SK-N-SH (cell line): ENCODE measurements around the gene GALNT17. TPM values are rescaled to one million over a fixed set of nuclear protein-coding genes. Genes with fewer than 3 reads are reported as not detected.

ENCODE experiments used
- CTCF ChIA-PET: fragments of 300-600, 350-600 bp; formaldehyde crosslinking; extraction: SDS; loops from one replicate; lab custom pipeline; 2021; lab: Yijun Ruan, JAX
- POLR2A ChIA-PET: fragments of 350-600 bp; sonication (Branson Sonifier 250); formaldehyde crosslinking; extraction: SDS; loops from one replicate; lab custom pipeline; 2020; ENCODE audit warnings: antibody characterized with exemption, inconsistent platforms; lab: Yijun Ruan, JAX
- DNase-seq: peaks from one replicate; pipeline ENCODE4 v3.0.0; 2012
- H2AFZ ChIP-seq: fragments of 200-600 bp; sonication (generic); 2 replicates; pipeline ENCODE4 v1.8.1; 2016; ENCODE audit warnings: antibody characterized with exemption, mild to moderate bottlenecking, low read depth
- H3F3A ChIP-seq: fragments of 200-600 bp; sonication (generic); replicated peaks from 2 replicates; pipeline ENCODE3; 2016; ENCODE audit warnings: antibody characterized with exemption, mild to moderate bottlenecking; ENCODE audit not compliant: insufficient read depth
- H3K27ac ChIP-seq, 2 experiments: fragments of 200-500 bp in 1 of 2; fragments of 200-600 bp in 1 of 2; sonication (Bioruptor generic) in 1 of 2; sonication (generic), shearing (Covaris generic) in 1 of 2; 2 replicates each; pipeline versions ENCODE4 v1.5.1 to v1.6.1; 2014 to 2016; ENCODE audit warnings: low read depth in 2 of 2, inconsistent platforms in 1 of 2, low read length in 1 of 2, mild to moderate bottlenecking in 1 of 2, mixed read lengths in 1 of 2
- H3K27me3 ChIP-seq: fragments of 200-600 bp; sonication (generic), shearing (Covaris generic); 2 replicates; pipeline ENCODE4 v1.6.1; 2016; ENCODE audit warnings: mixed run types; ENCODE audit not compliant: insufficient read depth
- H3K36me3 ChIP-seq, 2 experiments: fragments of 200-500 bp in 1 of 2; fragments of 200-600 bp in 1 of 2; sonication (Bioruptor generic) in 1 of 2; sonication (generic) in 1 of 2; replicated peaks in 1 of 2; 2 replicates each; pipeline versions ENCODE3 to v1.5.1; 2014 to 2016; ENCODE audit warnings: low read length in 1 of 2, mild to moderate bottlenecking in 1 of 2; ENCODE audit not compliant: insufficient read depth in 2 of 2, control insufficient read depth in 1 of 2
- H3K4me1 ChIP-seq, 2 experiments: fragments of 200-500 bp in 1 of 2; fragments of 200-600 bp in 1 of 2; sonication (Bioruptor generic) in 1 of 2; sonication (generic), shearing (Covaris generic) in 1 of 2; 2 replicates each; pipeline versions ENCODE4 v1.5.1 to v1.6.1; 2014 to 2016; ENCODE audit warnings: low read depth in 1 of 2, low read length in 1 of 2, mixed run types in 1 of 2; ENCODE audit not compliant: insufficient read depth in 2 of 2, control insufficient read depth in 1 of 2
- H3K4me2 ChIP-seq: fragments of 200-600 bp; sonication (generic), shearing (Covaris generic); 2 replicates; pipeline ENCODE4 v1.6.1; 2017; ENCODE audit warnings: mixed run types
- H3K4me3 ChIP-seq, 2 experiments: fragments of 200-500 bp in 1 of 2; fragments of 200-600 bp in 1 of 2; sonication (Bioruptor generic) in 1 of 2; sonication (generic), shearing (Covaris generic) in 1 of 2; 2 replicates each; pipeline versions ENCODE4 v1.5.1 to v1.8.1; 2014 to 2016; ENCODE audit warnings: low read depth in 2 of 2, inconsistent platforms in 1 of 2, low read length in 1 of 2, mild to moderate bottlenecking in 1 of 2, mixed read lengths in 1 of 2, moderate library complexity in 1 of 2
- H3K79me2 ChIP-seq: fragments of 200-600 bp; sonication (generic); 2 replicates; pipeline ENCODE4 v1.8.1; 2017; ENCODE audit warnings: mild to moderate bottlenecking; ENCODE audit not compliant: insufficient read depth
- H3K9ac ChIP-seq: fragments of 200-600 bp; sonication (generic); 2 replicates; pipeline ENCODE4 v1.6.1; 2017; ENCODE audit warnings: mixed run types
- H3K9me2 ChIP-seq: fragments of 200-600 bp; sonication (generic); 2 replicates; pipeline ENCODE4 v1.6.1; 2017; ENCODE audit warnings: mixed run types
- H3K9me3 ChIP-seq: fragments of 200-600 bp; sonication (generic); 2 replicates; pipeline ENCODE4 v1.6.1; 2017; ENCODE audit warnings: mixed run types, mild to moderate bottlenecking, moderate library complexity
- H4K20me1 ChIP-seq: fragments of 200-600 bp; sonication (generic); 2 replicates; pipeline ENCODE4 v1.6.1; 2017; ENCODE audit warnings: mild to moderate bottlenecking, mixed run types; ENCODE audit not compliant: insufficient read depth
- EZH2phosphoT487 ChIP-seq: fragments of 200-600 bp; sonication (generic); IDR thresholded peaks from 2 replicates; pipeline ENCODE4 v1.6.1; 2017; ENCODE audit warnings: low read depth, mixed run types, mild to moderate bottlenecking, antibody characterized with exemption, moderate library complexity, borderline replicate concordance
- FOXJ3 ChIP-seq: sonication (generic); formaldehyde crosslinking; IDR thresholded peaks from 2 replicates; pipeline ENCODE4 v1.5.1; 2020; ENCODE audit warnings: mild to moderate bottlenecking, missing genetic modification reagents
- FOXM1 ChIP-seq: IDR thresholded peaks from 2 replicates; pipeline ENCODE4 v1.4.0; 2012; ENCODE audit warnings: low read depth, mild to moderate bottlenecking
- GABPA ChIP-seq: IDR thresholded peaks from 2 replicates; pipeline ENCODE4 v1.4.0; 2012; ENCODE audit warnings: low read depth, mild to moderate bottlenecking
- GATA2 ChIP-seq: sonication (generic); formaldehyde crosslinking; IDR thresholded peaks from 2 replicates; pipeline ENCODE4 v1.5.0; 2020; ENCODE audit warnings: mild to moderate bottlenecking, missing genetic modification reagents
- JUND ChIP-seq: IDR thresholded peaks from 2 replicates; pipeline ENCODE4 v1.4.0; 2012
- MAX ChIP-seq: IDR thresholded peaks from 2 replicates; pipeline ENCODE4 v1.4.0; 2012; ENCODE audit warnings: low read depth
- MXI1 ChIP-seq: IDR thresholded peaks from 2 replicates; pipeline ENCODE4 v1.6.1; 2012; ENCODE audit warnings: mild to moderate bottlenecking, low read depth, low read length, improper control_type of control experiment
- NFIC ChIP-seq: IDR thresholded peaks from 2 replicates; pipeline ENCODE4 v1.4.0; 2012; ENCODE audit warnings: borderline replicate concordance
- NRF1 ChIP-seq: IDR thresholded peaks from 2 replicates; pipeline ENCODE4 v1.6.1; 2012; ENCODE audit warnings: low read depth, mild to moderate bottlenecking, low read length
- RFX5 ChIP-seq: IDR thresholded peaks from 2 replicates; pipeline ENCODE4 v1.6.1; 2012; ENCODE audit warnings: mild to moderate bottlenecking, improper control_type of control experiment, low read length
- TAF1 ChIP-seq: IDR thresholded peaks from 2 replicates; pipeline ENCODE4 v1.6.1; 2012; ENCODE audit warnings: low read depth, mild to moderate bottlenecking, low read length, moderate library complexity, borderline replicate concordance
- YY1 ChIP-seq: IDR thresholded peaks from 2 replicates; pipeline ENCODE4 v1.4.0; 2012; ENCODE audit warnings: low read depth, mild to moderate bottlenecking
- WGBS: methylation state at CpG from one replicate; pipeline ENCODE4 v1.1.6; 2017; ENCODE audit warnings: low lambda C conversion rate; 5-methylcytosine and 5-hydroxymethylcytosine counted together
- polyA plus RNA-seq, 3 experiments: library from polyadenylated mRNA; depleted of rRNA; stranded (reverse); fragments of >200 nt; gene quantifications; 2 replicates each; pipeline ENCODE4 v1.2.3, GENCODE V29; 2012
- TF ChIP-seq, protein P1 (sequence below): IDR thresholded peaks from 2 replicates; pipeline ENCODE4 v1.6.1; 2012; ENCODE audit warnings: mild to moderate bottlenecking, low read depth, low read length, moderate library complexity
- TF ChIP-seq, protein P2 (sequence below): IDR thresholded peaks from 2 replicates; pipeline ENCODE4 v1.4.0; 2012; ENCODE audit warnings: low read depth, borderline replicate concordance
- TF ChIP-seq, protein P3 (sequence below): fragments of 150-350 bp; IDR thresholded peaks from 2 replicates; pipeline ENCODE4 v1.6.1; 2016; ENCODE audit warnings: mild to moderate bottlenecking, low read depth, low read length
- TF ChIP-seq, protein P4 (sequence below): IDR thresholded peaks from 2 replicates; pipeline ENCODE4 v1.4.0; 2012; ENCODE audit warnings: low read depth, borderline replicate concordance
- TF ChIP-seq, protein P5 (sequence below): fragments of 150-350 bp; IDR thresholded peaks from 2 replicates; pipeline ENCODE4 v1.6.1; 2017; ENCODE audit warnings: antibody characterized with exemption, low read length, low read depth, borderline replicate concordance

The GALNT17 gene
- polyA plus RNA-seq, 1 of the 3 experiments (the other 2 are of a cell fraction) = not detected

DNA sequence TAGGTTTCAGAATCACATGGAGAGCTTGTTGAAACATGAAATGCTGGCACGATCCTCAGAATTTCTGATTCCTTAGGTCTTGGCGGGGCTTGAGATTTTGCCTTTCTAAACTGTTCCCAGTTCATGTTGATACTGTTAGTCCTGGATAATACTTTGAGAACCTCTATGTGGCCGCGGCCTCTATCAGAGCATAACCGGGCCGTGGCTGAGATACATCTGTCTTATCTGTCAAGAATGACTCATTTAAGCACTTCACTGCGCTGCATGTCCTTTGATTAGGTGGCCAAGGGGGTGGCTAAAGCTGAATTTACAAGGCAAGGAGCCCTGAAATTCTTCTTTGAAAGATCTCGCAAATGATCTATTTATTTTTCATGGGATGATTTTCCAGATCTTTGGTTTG is 66.9 kb downstream of the GALNT17 start:
- H4K20me1 ChIP-seq = no peaks in the 10 kb centered on the region
- no peak overlapping the region for H3K9ac ChIP-seq
- H3K9me3 ChIP-seq = peaks cover 3% of the 10 kb centered on the region
- no peak overlapping the region for H2AFZ ChIP-seq
- H3K27me3 ChIP-seq = no peaks in the 10 kb centered on the region
- WGBS = 35% methylated on average over 8 of the region's 8 CpGs
- H3K79me2 ChIP-seq = no peaks in the 10 kb centered on the region
- no peaks in the 10 kb centered on the region for H3K9me2 ChIP-seq
- H3K36me3 ChIP-seq = no peaks in the 10 kb centered on the region
- no peaks in the 10 kb centered on the region for H3F3A ChIP-seq
- ChIA-PET CTCF (no interaction called here), POLR2A (no interaction called here)
- TF ChIP-seq, protein P1, sequence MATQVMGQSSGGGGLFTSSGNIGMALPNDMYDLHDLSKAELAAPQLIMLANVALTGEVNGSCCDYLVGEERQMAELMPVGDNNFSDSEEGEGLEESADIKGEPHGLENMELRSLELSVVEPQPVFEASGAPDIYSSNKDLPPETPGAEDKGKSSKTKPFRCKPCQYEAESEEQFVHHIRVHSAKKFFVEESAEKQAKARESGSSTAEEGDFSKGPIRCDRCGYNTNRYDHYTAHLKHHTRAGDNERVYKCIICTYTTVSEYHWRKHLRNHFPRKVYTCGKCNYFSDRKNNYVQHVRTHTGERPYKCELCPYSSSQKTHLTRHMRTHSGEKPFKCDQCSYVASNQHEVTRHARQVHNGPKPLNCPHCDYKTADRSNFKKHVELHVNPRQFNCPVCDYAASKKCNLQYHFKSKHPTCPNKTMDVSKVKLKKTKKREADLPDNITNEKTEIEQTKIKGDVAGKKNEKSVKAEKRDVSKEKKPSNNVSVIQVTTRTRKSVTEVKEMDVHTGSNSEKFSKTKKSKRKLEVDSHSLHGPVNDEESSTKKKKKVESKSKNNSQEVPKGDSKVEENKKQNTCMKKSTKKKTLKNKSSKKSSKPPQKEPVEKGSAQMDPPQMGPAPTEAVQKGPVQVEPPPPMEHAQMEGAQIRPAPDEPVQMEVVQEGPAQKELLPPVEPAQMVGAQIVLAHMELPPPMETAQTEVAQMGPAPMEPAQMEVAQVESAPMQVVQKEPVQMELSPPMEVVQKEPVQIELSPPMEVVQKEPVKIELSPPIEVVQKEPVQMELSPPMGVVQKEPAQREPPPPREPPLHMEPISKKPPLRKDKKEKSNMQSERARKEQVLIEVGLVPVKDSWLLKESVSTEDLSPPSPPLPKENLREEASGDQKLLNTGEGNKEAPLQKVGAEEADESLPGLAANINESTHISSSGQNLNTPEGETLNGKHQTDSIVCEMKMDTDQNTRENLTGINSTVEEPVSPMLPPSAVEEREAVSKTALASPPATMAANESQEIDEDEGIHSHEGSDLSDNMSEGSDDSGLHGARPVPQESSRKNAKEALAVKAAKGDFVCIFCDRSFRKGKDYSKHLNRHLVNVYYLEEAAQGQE = no peak
- TF ChIP-seq JUND = no peak
- TF ChIP-seq MAX = no peak
- TF ChIP-seq MXI1 = no peak
- TF ChIP-seq, protein P2, sequence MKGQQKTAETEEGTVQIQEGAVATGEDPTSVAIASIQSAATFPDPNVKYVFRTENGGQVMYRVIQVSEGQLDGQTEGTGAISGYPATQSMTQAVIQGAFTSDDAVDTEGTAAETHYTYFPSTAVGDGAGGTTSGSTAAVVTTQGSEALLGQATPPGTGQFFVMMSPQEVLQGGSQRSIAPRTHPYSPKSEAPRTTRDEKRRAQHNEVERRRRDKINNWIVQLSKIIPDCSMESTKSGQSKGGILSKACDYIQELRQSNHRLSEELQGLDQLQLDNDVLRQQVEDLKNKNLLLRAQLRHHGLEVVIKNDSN = no peak
- TF ChIP-seq NFIC = no peak
- TF ChIP-seq, protein P3, sequence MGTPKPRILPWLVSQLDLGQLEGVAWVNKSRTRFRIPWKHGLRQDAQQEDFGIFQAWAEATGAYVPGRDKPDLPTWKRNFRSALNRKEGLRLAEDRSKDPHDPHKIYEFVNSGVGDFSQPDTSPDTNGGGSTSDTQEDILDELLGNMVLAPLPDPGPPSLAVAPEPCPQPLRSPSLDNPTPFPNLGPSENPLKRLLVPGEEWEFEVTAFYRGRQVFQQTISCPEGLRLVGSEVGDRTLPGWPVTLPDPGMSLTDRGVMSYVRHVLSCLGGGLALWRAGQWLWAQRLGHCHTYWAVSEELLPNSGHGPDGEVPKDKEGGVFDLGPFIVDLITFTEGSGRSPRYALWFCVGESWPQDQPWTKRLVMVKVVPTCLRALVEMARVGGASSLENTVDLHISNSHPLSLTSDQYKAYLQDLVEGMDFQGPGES = no peak
- TF ChIP-seq GABPA = no peak
- no peak for TF ChIP-seq NRF1
- no peak for TF ChIP-seq FOXM1
- H3K4me1 ChIP-seq = no peaks in the 10 kb centered on the region
- no peak overlapping the region for H3K4me3 ChIP-seq
- no peak for DNase-seq
- no peak overlapping the region for H3K4me2 ChIP-seq
- no peak overlapping the region for H3K27ac ChIP-seq

- Histone ChIP-seq H3F3A (no peaks in the 10 kb centered on the region), H3K9me3 (no peaks in the 10 kb centered on the region; the same call in none of the 2 replicates), H3K4me3 (no peak overlapping the region), H3K79me2 (no peaks in the 10 kb centered on the region), H3K27me3 (no peaks in the 10 kb centered on the region), H3K4me2 (no peak overlapping the region), H3K9ac (no peak overlapping the region), H4K20me1 (no peaks in the 10 kb centered on the region), H2AFZ (no peak overlapping the region), H3K27ac (no peak overlapping the region), H3K9me2 (no peaks in the 10 kb centered on the region), H3K36me3 (no peaks in the 10 kb centered on the region), H3K4me1 (no peaks in the 10 kb centered on the region)
- 5% methylated on average over 4 of the region's 4 CpGs for WGBS
- POLR2A ChIA-PET = no interaction called here
- no peak for DNase-seq
- CTCF ChIA-PET = no interaction called here
- TF ChIP-seq YY1 (no peak), RFX5 (no peak), NFIC (no peak), TAF1 (no peak), FOXM1 (no peak), FOXJ3 (CRISPR knock-in tag) (no peak), GATA2 (CRISPR knock-in tag) (no peak), EZH2phosphoT487 (no peak)
- TF ChIP-seq, protein P4, sequence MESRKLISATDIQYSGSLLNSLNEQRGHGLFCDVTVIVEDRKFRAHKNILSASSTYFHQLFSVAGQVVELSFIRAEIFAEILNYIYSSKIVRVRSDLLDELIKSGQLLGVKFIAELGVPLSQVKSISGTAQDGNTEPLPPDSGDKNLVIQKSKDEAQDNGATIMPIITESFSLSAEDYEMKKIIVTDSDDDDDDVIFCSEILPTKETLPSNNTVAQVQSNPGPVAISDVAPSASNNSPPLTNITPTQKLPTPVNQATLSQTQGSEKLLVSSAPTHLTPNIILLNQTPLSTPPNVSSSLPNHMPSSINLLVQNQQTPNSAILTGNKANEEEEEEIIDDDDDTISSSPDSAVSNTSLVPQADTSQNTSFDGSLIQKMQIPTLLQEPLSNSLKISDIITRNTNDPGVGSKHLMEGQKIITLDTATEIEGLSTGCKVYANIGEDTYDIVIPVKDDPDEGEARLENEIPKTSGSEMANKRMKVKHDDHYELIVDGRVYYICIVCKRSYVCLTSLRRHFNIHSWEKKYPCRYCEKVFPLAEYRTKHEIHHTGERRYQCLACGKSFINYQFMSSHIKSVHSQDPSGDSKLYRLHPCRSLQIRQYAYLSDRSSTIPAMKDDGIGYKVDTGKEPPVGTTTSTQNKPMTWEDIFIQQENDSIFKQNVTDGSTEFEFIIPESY = no peak
- TF ChIP-seq, protein P5, sequence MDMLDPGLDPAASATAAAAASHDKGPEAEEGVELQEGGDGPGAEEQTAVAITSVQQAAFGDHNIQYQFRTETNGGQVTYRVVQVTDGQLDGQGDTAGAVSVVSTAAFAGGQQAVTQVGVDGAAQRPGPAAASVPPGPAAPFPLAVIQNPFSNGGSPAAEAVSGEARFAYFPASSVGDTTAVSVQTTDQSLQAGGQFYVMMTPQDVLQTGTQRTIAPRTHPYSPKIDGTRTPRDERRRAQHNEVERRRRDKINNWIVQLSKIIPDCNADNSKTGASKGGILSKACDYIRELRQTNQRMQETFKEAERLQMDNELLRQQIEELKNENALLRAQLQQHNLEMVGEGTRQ = no peak
These were observed 74.2 kb downstream of the GALNT17 start for GRCh38 chr7:71206184-71206583.
